Neural cell (in vitro differentiated cells): Measurements from ENCODE around the gene P3H3. TPM values are rescaled to one million over a fixed set of nuclear protein-coding genes. Genes with fewer than 3 reads are reported as not detected.

Source experiments
- H2AFZ ChIP-seq: fragments of 200-600, 300-800 bp; sonication (generic), shearing (Covaris generic); 2 replicates; pipeline ENCODE4 v1.6.0; 2014; ENCODE audit warnings: low read depth, mild to moderate bottlenecking, antibody characterized with exemption, low read length, moderate library complexity
- H3F3A ChIP-seq: fragments of 200-600 bp; shearing (Covaris generic); 2 replicates; pipeline ENCODE4 v1.6.1; 2016; ENCODE audit warnings: mild to moderate bottlenecking, moderate library complexity, mixed read lengths, antibody characterized with exemption, low read length; ENCODE audit not compliant: insufficient read depth, poor library complexity, severe bottlenecking
- H3K27ac ChIP-seq: fragments of 200-600, 300-800 bp; sonication (generic), shearing (Covaris generic); 2 replicates; pipeline ENCODE4 v1.5.1; 2014; ENCODE audit warnings: mild to moderate bottlenecking, low read length, moderate library complexity
- H3K27me3 ChIP-seq: fragments of 300-800, 200-600 bp; sonication (generic), shearing (Covaris generic); 2 replicates; pipeline ENCODE4 v1.6.0; 2014; ENCODE audit warnings: mild to moderate bottlenecking, low read depth, low read length, moderate library complexity; ENCODE audit not compliant: insufficient read depth
- H3K36me3 ChIP-seq: fragments of 300-800, 200-600 bp; sonication (generic), shearing (Covaris generic); 2 replicates; pipeline ENCODE4 v1.5.1; 2014; ENCODE audit warnings: mild to moderate bottlenecking, antibody characterized with exemption, low read length, moderate library complexity; ENCODE audit not compliant: insufficient read depth
- H3K4me2 ChIP-seq: fragments of 300-800, 200-600 bp; sonication (generic), shearing (Covaris generic); 2 replicates; pipeline ENCODE4 v1.6.0; 2014; ENCODE audit warnings: mild to moderate bottlenecking, low read length
- H3K4me3 ChIP-seq: fragments of 300-800, 200-600 bp; sonication (generic), shearing (Covaris generic); 2 replicates; pipeline ENCODE4 v1.5.1; 2014; ENCODE audit warnings: mild to moderate bottlenecking, low read length, moderate library complexity
- H3K79me2 ChIP-seq: fragments of 200-600 bp; shearing (Covaris generic); replicated peaks from 2 replicates; pipeline ENCODE4 v1.6.0; 2014; ENCODE audit warnings: mild to moderate bottlenecking, low read length, moderate library complexity; ENCODE audit not compliant: insufficient read depth
- H3K9ac ChIP-seq: fragments of 300-800, 200-600 bp; sonication (generic), shearing (Covaris generic); 2 replicates; pipeline ENCODE4 v1.6.1; 2016; ENCODE audit warnings: mild to moderate bottlenecking, low read length, mixed read lengths
- H3K9me2 ChIP-seq: fragments of 200-600 bp; shearing (Covaris generic); 2 replicates; pipeline ENCODE4 v1.6.1; 2016; ENCODE audit warnings: mild to moderate bottlenecking, low read length, mixed read lengths; ENCODE audit not compliant: insufficient read depth
- H3K9me3 ChIP-seq: fragments of 200-600, 300-800 bp; sonication (generic), shearing (Covaris generic); 2 replicates; pipeline ENCODE4 v1.6.1; 2016; ENCODE audit warnings: mild to moderate bottlenecking, mixed run types, low read length, moderate library complexity, mixed read lengths
- H4K20me1 ChIP-seq: fragments of 200-600 bp; shearing (Covaris generic); 2 replicates; pipeline ENCODE4 v1.6.1; 2016; ENCODE audit warnings: mild to moderate bottlenecking, mixed run types; ENCODE audit not compliant: insufficient read depth
- CTCF ChIP-seq: fragments of 450-650 bp; IDR thresholded peaks from 2 replicates; pipeline ENCODE4 v1.5.1; 2014; ENCODE audit warnings: antibody characterized with exemption, mild to moderate bottlenecking, moderate library complexity; ENCODE audit not compliant: poor library complexity, severe bottlenecking
- EP300 ChIP-seq: fragments of 450-650 bp; conservative IDR thresholded peaks from 2 replicates; pipeline ENCODE4 v1.6.1; 2014; ENCODE audit warnings: antibody characterized with exemption, mild to moderate bottlenecking, moderate library complexity; ENCODE audit not compliant: poor library complexity, severe bottlenecking
- EZH2 ChIP-seq: fragments of 200-600, 300-800 bp; shearing (Covaris generic), sonication (generic); IDR thresholded peaks from 2 replicates; pipeline ENCODE4 v1.6.1; 2014; ENCODE audit warnings: antibody characterized with exemption, low read length, borderline replicate concordance, mild to moderate bottlenecking; ENCODE audit not compliant: insufficient read depth, poor library complexity, severe bottlenecking
- MXI1 ChIP-seq: fragments of 450-650 bp; conservative IDR thresholded peaks from 2 replicates; pipeline ENCODE4 v1.6.1; 2014; ENCODE audit warnings: antibody characterized with exemption, mild to moderate bottlenecking; ENCODE audit not compliant: poor library complexity, severe bottlenecking
- POLR2AphosphoS5 ChIP-seq: IDR thresholded peaks from 2 replicates; pipeline ENCODE4 v1.6.1; 2012
- RAD21 ChIP-seq: fragments of 450-650 bp; conservative IDR thresholded peaks from 2 replicates; pipeline ENCODE4 v1.6.1; 2014; ENCODE audit warnings: antibody characterized with exemption, mild to moderate bottlenecking, moderate library complexity
- REST ChIP-seq: IDR thresholded peaks from 2 replicates; pipeline ENCODE4 v1.6.1; 2012; ENCODE audit warnings: borderline replicate concordance
- SMC3 ChIP-seq: fragments of 450-650 bp; conservative IDR thresholded peaks from 2 replicates; pipeline ENCODE4 v1.6.1; 2014; ENCODE audit warnings: antibody characterized with exemption, mild to moderate bottlenecking, moderate library complexity; ENCODE audit not compliant: poor library complexity
- TAF1 ChIP-seq: IDR thresholded peaks from 2 replicates; pipeline ENCODE4 v1.6.1; 2012; ENCODE audit warnings: low read depth
- polyA plus RNA-seq: library from polyadenylated mRNA; depleted of rRNA; stranded (reverse); fragments of >200 nt; gene quantifications from 2 replicates; pipeline ENCODE4 v1.2.3, GENCODE V29; 2014

Gene P3H3
- polyA plus RNA-seq, 1 donor from 2014 or later, result 58.9 TPM

- Histone ChIP-seq H3K36me3 (no peaks in the 10 kb centered on the region), H3K4me2 (no peak overlapping the region), H2AFZ (no peak overlapping the region), H3K27ac (no peak overlapping the region), H3K4me3 (no peak overlapping the region), H3F3A (no peaks in the 10 kb centered on the region), H3K9me3 (no peaks in the 10 kb centered on the region), H3K79me2 (no peaks in the 10 kb centered on the region), H3K9me2 (no peaks in the 10 kb centered on the region), H3K27me3 (no peaks in the 10 kb centered on the region), H4K20me1 (no peaks in the 10 kb centered on the region), H3K9ac (no peak overlapping the region)
- TF ChIP-seq REST (no peak), TAF1 (no peak), EZH2 (no peak), POLR2AphosphoS5 (no peak), SMC3 (no peak), CTCF (no peak), RAD21 (no peak), MXI1 (no peak), EP300 (no peak)
These were observed 31.6 kb upstream of the P3H3 start for GRCh38 chr12:6796576-6796975.

- TF ChIP-seq CTCF (no peak), RAD21 (no peak), TAF1 (no peak), SMC3 (no peak), EP300 (no peak), REST (no peak), EZH2 (no peak), MXI1 (no peak), POLR2AphosphoS5 (no peak)
- Histone ChIP-seq H3K27ac (no peak overlapping the region), H3K79me2 (no peaks in the 10 kb centered on the region), H3K36me3 (no peaks in the 10 kb centered on the region), H3K4me2 (no peak overlapping the region), H3K4me3 (no peak overlapping the region), H3K9me2 (no peaks in the 10 kb centered on the region), H4K20me1 (no peaks in the 10 kb centered on the region), H3F3A (no peaks in the 10 kb centered on the region), H3K27me3 (no peaks in the 10 kb centered on the region), H2AFZ (no peak overlapping the region), H3K9ac (no peak overlapping the region), H3K9me3 (no peaks in the 10 kb centered on the region)
These were observed 29.1 kb upstream of the P3H3 start for GRCh38 chr12:6799147-6799546.
